LHCN-M2 (cell line): ENCODE results near the gene C16orf74. TPM values are rescaled to one million over a fixed set of nuclear protein-coding genes. Genes with fewer than 3 reads are reported as not detected.

Experiments used
- DNase-seq: peaks from one replicate; pipeline ENCODE4 v3.0.0-alpha.2; 2012; ENCODE audit warnings: low read depth
- total RNA-seq: library from RNA; depleted of rRNA; stranded (reverse); fragments of >200 nt; gene quantifications from 2 replicates; pipeline ENCODE4 v1.2.3, GENCODE V29; 2014

C16orf74 gene
- total RNA-seq, 1 experiment from 2014 or later: not detected

GRCh38 chr16:85750146-85750826 lies 610 bp downstream of the C16orf74 start:
- DNase-seq: no peak

DNA sequence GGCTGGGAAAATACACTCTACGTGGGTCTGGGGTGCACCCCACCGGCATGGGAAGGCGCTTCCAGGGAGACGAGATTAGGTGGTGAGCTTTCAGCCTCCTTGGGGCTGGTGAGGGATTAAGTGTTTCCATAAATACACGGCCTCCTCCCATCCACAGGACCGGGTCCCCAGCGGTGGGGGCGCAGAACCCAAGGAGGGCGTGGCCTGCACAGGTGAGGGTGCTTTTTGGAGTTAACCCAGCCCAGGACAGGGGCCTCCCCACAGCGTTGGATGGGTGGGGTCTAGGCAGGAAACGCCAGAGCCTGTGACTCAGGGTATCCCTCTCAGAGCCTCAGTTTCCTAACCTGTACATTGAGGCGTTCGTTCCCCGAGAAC lies 1.1 kb downstream of the C16orf74 start:
- no peak for DNase-seq

GRCh38 chr16:85746460-85747215 lies 4.3 kb downstream of the C16orf74 start:
- no peak for DNase-seq

DNA sequence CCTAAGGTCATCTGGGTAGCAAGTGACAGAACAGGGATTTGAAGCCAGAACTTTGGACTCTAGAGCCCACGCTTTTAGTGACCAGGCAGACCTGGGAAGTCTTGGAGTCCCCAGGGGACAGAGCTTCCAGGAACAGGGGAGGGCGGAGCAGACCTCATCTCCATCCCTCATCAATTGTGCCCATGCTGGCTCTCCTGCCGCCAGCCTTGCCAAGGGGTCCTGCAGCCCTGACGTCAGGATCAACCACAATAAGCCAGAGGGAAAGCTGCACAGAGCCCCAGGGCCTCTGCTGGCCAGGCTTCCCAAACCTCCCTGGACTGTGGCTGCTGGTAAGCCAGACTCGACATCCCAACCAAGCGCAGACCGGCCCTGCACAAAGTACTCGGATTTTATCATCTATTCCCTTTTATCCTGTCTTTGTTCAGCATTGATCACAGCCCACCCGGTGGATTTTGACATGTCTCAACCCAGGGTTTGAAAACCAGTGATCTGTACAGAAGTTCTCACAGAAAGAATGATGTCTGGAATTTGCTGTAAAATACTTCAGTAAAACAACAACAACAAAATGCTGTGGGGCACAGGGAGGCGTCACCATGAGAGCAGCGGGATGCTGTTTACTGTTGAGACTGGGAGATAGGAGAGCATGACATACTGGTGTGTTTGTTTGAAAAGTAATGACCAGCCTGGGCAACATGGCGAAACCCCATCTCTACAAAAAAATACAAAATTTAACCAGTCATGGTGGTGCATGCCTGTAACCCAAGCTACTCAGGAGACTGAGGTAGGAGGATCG lies 11.8 kb downstream of the C16orf74 start:
- DNase-seq: no peak

DNA sequence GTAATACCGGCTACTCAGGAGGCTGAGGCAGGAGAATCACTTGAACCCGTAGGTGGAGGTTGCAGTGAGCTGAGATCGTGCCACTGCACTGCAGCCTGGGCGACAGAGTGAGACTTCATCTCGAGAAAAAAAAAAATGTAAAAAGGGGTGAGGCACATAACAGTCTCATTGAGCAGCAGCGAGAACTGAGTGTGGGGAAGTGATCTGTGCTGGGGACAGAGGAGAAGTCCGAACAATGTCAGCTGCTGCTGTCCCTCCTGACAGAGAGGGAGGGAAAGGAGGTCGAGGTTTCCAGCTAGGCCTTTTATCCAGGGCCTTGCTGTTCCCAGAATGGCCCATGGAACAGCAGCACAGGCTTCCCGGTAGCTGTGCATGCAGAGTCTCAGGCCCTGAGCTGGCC lies 14.0 kb downstream of the C16orf74 start:
- DNase-seq: no peak

- no peak for DNase-seq
Measured at GRCh38 chr16:85735946-85736345, 14.9 kb downstream of the C16orf74 start.

DNA sequence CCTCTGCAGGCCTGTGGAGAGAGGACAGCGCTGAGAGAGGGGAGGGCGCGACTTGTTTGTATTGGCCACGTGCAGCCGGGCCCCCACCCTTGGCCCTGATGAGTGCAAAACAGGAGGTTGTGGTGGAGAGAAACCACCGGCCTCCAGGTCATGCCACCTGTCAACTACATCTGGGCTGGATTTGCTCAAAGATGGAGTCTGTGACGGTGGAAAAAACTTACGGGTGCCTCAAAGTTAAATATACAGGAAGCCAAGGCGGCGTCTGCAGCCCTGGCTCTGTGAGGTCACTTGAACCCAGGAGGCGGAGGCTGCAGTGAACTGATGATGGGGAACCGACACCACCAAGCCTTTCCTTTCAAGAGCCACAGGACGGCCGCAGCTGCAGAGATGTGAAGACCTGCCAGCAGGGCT lies 15.7 kb downstream of the C16orf74 start:
- DNase-seq: no peak

- DNase-seq: no peak
Measured at GRCh38 chr16:85734311-85735017, 16.4 kb downstream of the C16orf74 start.

- DNase-seq: no peak
Measured at GRCh38 chr16:85733839-85734170, 17.1 kb downstream of the C16orf74 start.

DNA sequence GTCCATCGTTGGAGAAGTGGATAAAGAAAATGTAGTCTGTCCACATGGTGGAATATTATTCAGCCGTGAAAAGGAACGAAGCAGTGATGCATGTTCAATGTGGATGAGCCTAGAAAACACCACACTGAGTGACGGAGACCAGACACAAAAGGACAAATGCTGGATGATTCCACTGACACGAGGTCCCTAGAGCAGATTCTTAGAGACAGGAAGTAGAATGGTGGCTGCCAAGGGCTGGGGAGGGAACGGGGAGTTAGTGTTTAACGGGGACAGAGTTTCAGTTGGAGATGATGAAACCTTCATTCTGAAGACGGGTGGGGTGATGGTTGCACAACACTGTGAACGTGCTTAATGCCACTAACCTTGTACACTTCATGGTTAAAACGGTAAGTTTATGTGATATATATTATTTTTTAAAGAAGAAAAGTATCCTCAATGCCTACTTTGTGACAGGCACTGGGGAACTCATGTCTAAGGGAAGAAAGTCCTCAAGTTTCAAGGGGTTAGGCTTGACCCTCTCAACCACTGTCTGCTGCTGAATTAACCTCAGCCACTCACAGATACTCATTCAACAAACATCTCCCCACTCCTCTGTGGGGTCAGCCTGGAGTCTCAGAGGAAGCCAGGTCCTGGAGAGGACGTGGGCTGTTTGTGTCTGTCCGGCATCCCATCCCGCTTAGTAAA lies 17.6 kb downstream of the C16orf74 start:
- DNase-seq: no peak

GRCh38 chr16:85731179-85731578 lies 19.7 kb downstream of the C16orf74 start:
- no peak for DNase-seq

GRCh38 chr16:85730186-85730465 lies 20.8 kb downstream of the C16orf74 start:
- no peak for DNase-seq

- DNase-seq: no peak
Measured at GRCh38 chr16:85729452-85730185, 21.3 kb downstream of the C16orf74 start.

GRCh38 chr16:85728879-85729278 lies 22.0 kb downstream of the C16orf74 start:
- no peak for DNase-seq

DNA sequence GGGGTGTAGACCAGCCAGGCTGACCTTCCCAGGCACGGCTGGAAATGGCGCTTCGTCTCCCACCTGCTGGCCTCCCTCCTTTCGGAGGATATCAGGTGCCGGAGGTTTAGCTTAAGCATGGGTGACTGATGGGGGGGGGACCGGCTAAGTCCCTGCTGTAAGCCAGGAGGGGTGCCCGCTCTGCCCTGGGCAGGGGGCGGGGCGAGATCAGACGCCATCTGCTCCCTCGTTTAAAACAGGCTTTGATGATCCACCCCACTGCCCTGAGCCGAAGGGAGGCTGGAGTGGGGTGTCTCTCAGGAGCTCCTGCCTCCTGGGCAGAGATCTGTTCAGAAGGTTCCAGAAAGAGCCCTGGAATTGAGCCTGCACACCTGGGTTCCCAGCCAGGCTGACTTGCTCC lies 26.0 kb downstream of the C16orf74 start:
- DNase-seq: no peak

DNA sequence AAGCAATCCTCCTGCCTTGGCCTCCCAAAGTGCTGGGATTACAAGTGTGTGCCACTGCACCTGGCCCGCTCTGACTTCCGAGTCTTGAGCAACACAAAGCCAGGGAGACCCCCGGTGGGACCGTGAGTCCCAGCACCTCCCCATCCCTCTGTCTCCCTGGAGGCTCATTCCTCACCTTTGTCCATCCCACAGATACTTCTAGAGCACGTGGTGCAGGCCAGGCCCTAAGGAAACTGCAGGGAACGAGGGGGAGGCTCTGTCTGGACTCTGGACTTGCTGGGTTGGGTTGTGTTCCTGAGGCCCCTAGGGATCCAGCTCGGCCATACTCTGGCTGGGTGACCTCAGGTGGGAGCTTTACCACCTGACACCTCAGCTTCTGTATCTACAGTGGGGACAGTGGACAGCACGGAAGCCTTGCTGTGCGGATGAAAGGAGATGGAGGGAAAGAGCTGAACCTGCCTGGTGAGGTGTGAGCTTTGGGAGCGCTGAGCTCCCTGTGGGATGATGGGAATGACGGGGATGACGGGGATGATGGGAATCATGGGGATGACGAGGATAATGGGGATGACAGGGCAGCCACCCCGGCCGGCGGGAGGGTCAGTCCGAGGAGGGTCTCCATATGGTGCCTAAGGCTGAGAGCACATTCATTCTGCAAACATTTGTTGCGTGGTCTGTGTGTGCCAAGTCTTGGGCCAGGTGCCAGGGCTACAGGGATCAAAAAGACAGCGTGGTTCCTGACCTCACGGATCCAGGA lies 26.6 kb downstream of the C16orf74 start:
- no peak for DNase-seq

- DNase-seq: no peak
Measured at GRCh38 chr16:85722128-85722893, 28.6 kb downstream of the C16orf74 start.

DNA sequence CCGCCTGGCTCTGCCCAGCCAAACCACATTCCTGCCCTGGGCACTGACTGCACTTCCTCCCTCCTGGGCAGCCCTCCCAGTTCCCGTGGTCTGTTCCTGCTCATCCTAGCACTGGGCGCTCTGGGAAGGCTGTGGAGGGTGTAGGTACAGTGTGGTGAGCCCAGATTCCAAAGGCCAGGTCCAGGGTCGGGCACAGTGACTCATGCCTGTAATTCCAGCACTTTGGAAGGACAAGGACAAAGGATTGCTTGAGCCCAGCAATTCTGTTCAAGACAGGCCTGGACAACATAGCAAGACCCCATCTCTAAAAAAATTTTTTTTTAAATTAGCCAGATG lies 30.6 kb downstream of the C16orf74 start:
- DNase-seq: peak; percentile 38

GRCh38 chr16:85719605-85720301 lies 31.1 kb downstream of the C16orf74 start:
- DNase-seq: no peak
